ENCODE measurements around the gene KLHL26. TPM values are rescaled to one million over a fixed set of nuclear protein-coding genes. Genes with fewer than 3 reads are reported as not detected.

The KLHL26 gene
- total and polyA plus RNA-seq, 4 donors, result 2.3 to 5.9 (median 2.4) TPM

- Histone ChIP-seq H3K4me3 (ENCODE audit: low read depth in 1 of 3, low read length in 3 of 3) (no peak overlapping the region), H3K9me3 (ENCODE audit: control insufficient read depth in 4 of 4, low read length in 3 of 4) (no peaks in the 10 kb centered on the region), H3K27me3 (ENCODE audit: control insufficient read depth in 4 of 4, insufficient read depth in 4 of 4, low read length in 3 of 4) (no peaks in the 10 kb centered on the region), H3K4me1 (ENCODE audit: control insufficient read depth in 4 of 4, insufficient read depth in 4 of 4, low read length in 3 of 4) (peaks cover 2 to 26% (median 14%) of the 10 kb centered on the region in 4 donors), H3K36me3 (ENCODE audit: control insufficient read depth in 4 of 4, insufficient read depth in 3 of 4, low read depth in 1 of 4, low read length in 3 of 4) (no peaks in the 10 kb centered on the region), H3K9ac (ENCODE audit: low read depth in 1 of 2, low read length in 2 of 2) (no peak overlapping the region), H3K27ac (ENCODE audit: low read depth in 1 of 2, low read length in 2 of 2) (peak overlapping the region in 1 of 2 donors; percentile 33)
- 49% methylated on average over 5 of the region's 5 CpGs for WGBS
- TF ChIP-seq HNF4G (IDR thresholded peaks at IDR 0.05) (no peak), JUND (IDR thresholded peaks at IDR 0.05) (no peak), GABPA (IDR thresholded peaks at IDR 0.05 in 1 of 2, conservative IDR thresholded peaks at IDR 0.05 in 1 of 2) (peak in 1 of 2 donors; percentile 43), RXRA (IDR thresholded peaks at IDR 0.05) (peak; percentile 77 to 81), ZBTB33 (IDR thresholded peaks at IDR 0.05) (no peak), HNF4A (conservative IDR thresholded peaks at IDR 0.05) (peak; percentile 24 to 29), TAF1 (conservative IDR thresholded peaks at IDR 0.05) (no peak), FOXA2 (IDR thresholded peaks at IDR 0.05) (no peak), EGR1 (IDR thresholded peaks at IDR 0.05; ENCODE audit: low read depth in 2 of 2) (peak in 1 of 2 donors; percentile 20)
- no peak for DNase-seq (ENCODE audit: low spot score)
Observed at GRCh38 chr19:18685597-18686190, 48.9 kb downstream of the KLHL26 start.

GRCh38 chr19:18687740-18688465 lies 51.1 kb downstream of the KLHL26 start:
- Histone ChIP-seq H3K4me1 (ENCODE audit: control insufficient read depth in 4 of 4, insufficient read depth in 4 of 4, low read length in 3 of 4) (peaks cover 2 to 24% (median 12%) of the 10 kb centered on the region in 4 donors), H3K4me3 (ENCODE audit: low read depth in 1 of 3, low read length in 3 of 3) (no peak overlapping the region), H3K27ac (ENCODE audit: low read depth in 1 of 2, low read length in 2 of 2) (no peak overlapping the region), H3K27me3 (ENCODE audit: control insufficient read depth in 4 of 4, insufficient read depth in 4 of 4, low read length in 3 of 4) (no peaks in the 10 kb centered on the region), H3K36me3 (ENCODE audit: control insufficient read depth in 4 of 4, insufficient read depth in 3 of 4, low read depth in 1 of 4, low read length in 3 of 4) (no peaks in the 10 kb centered on the region), H3K9ac (ENCODE audit: low read depth in 1 of 2, low read length in 2 of 2) (no peak overlapping the region), H3K9me3 (ENCODE audit: control insufficient read depth in 4 of 4, low read length in 3 of 4) (no peaks in the 10 kb centered on the region)
- DNase-seq (ENCODE audit: low spot score), result no peak
- WGBS, result 92% methylated on average over 16 of the region's 16 CpGs
- no peak for TF ChIP-seq GABPA (IDR thresholded peaks at IDR 0.05 in 1 of 2, conservative IDR thresholded peaks at IDR 0.05 in 1 of 2)
- no peak for TF ChIP-seq CTCF (IDR thresholded peaks at IDR 0.05; ENCODE audit: low read depth, low read length, missing input control)
- TF ChIP-seq REST (IDR thresholded peaks at IDR 0.05), result no peak
- TF ChIP-seq ATF3 (IDR thresholded peaks at IDR 0.05), result no peak
- no peak for TF ChIP-seq YY1 (IDR thresholded peaks at IDR 0.05)
- no peak for TF ChIP-seq ZBTB33 (IDR thresholded peaks at IDR 0.05)
- TF ChIP-seq JUND (IDR thresholded peaks at IDR 0.05), result no peak
- no peak for TF ChIP-seq HNF4A (conservative IDR thresholded peaks at IDR 0.05)
- no peak for TF ChIP-seq HNF4G (IDR thresholded peaks at IDR 0.05)
- no peak for TF ChIP-seq TAF1 (conservative IDR thresholded peaks at IDR 0.05)

Data from liver (tissue), 9 donors.